RPMI7951 (cell line): Measurements from ENCODE around the gene RASA1. TPM values are rescaled to one million over a fixed set of nuclear protein-coding genes. Genes with fewer than 3 reads are reported as not detected.

Experiments used
- DNase-seq: peaks from one replicate; pipeline ENCODE4 v3.0.0-alpha.2; 2012; ENCODE audit warnings: low read depth
- total RNA-seq: library from RNA; depleted of rRNA; stranded (reverse); fragments of >200 nt; shearing (Covaris generic); gene quantifications from 2 replicates; pipeline ENCODE4 v1.2.3, GENCODE V29; 2014

RASA1 gene
- total RNA-seq, 1 experiment from 2014 or later, result 44.6 TPM

DNA sequence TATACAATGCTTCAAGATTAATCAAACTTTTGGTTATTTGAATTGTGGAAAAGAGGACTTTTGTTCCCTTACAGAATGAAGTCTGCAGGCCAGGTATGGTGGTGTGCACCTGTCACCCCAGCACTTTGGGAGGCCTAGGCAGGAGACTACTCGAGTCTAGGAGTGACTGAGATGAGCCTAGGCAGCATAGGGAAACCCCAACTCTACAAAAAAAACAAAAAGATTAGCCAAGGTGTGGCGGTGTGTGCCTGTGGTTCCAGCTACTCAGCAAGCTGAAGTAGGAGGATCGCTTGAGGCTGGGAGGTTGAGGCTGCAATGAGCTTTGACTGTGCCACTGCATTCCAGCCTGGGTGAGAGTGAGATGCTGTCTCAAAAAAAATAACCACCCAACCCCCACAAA is 135.7 kb downstream of the RASA1 start:
- no peak for DNase-seq

DNA sequence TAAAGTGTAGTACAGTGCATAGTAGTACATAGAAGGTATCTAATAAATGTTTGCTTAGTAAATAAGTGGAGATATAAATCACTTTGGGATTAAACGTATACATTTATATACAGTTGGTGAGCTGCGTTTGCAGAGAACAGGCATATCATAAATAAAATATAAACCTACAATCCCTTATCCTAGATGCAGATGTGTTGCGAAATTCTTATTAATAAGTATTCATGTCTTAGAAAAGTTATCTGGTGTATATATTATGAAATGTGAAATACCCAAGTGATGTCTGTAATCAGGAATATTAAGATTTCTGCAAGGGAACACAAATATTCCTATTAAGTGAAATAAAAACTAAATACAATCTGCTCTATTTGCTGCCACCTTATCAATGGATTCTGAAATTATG is 136.2 kb downstream of the RASA1 start:
- DNase-seq, result no peak

DNA sequence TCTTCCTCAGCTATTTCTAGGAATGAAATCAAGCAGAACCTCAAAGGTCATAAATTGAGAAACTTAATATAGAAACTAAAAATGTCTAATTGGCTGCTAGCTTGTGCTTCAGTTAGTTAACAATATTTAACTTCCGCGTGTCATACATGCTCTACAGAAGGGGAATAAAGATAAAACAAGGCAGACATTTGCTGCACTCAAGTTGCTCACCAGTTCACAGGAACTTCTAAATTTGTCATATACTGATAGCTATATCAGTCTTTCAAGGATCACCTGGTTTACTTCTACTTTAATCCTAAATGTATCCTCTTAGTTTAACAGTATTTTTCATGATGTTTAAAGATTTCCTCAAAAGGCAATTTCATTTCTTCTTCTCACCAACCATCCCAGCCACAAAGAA is 136.7 kb downstream of the RASA1 start:
- DNase-seq, result no peak

DNA sequence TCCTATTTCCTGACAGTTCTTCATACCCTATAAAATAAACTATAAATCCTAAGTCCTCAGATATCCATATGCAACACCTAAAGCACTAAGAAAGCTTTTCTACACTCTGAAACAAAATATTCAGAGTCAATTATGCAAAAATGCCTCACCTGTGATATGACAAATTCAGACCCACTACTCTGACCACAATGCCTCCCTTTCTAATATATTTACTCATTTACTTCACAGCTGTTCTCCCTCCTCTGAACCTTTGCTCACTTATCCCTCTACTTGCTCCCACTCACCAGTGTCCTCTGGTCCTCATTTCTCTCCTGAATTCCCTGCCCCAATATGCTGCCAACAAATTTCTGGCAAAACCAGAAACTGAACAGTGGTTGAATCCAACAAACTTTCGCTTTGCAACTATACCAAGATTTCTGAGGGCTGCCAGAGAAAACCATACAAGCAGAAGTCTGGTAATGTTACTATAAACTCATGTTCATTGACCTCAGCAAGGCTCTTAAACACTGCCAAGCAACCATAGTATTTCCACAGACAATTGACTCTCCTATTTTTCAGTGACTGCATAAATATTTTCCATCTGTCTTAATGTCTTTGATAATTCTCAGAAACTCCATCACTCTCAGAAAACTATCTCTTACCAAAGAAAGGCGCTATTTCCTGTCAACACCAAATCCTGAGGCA is 137.9 kb downstream of the RASA1 start:
- no peak for DNase-seq

DNA sequence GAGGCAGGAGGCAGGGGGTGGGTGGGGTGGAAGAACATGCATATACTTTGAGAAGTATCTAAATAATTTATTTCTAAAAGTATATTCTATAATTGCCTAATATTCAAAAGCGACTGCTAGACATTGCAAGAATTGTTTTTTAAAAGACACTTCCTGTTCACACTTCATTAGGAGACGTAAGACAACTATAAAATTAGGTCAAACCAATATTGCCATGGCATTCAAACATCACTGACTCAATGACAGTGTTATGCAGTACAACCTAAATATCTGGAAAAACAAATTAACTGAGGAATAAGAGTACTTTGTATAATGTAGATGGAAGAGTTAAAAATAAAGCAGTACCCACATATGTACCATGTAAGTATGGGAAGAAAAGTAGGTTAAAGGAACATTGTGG is 140.5 kb downstream of the RASA1 start:
- no peak for DNase-seq

DNA sequence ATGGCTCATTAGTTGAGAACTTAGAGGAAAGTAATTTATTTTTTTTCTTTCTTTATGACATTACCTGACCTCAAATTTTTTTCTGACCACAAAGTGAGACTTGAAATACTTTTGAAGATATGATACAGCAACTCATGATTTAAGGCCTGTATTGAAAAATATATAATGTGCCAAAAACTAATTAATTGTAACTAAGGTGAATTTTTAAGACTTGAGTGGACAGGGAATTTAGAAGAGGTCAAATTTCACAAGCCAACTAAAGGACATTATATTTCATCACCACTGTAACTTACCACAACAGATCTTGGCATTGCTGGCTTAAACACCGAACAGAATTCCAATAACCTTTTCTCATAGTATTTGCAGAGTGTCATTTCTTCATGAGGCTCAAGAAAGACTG is 143.2 kb downstream of the RASA1 start:
- peak; percentile 29 for DNase-seq

DNA sequence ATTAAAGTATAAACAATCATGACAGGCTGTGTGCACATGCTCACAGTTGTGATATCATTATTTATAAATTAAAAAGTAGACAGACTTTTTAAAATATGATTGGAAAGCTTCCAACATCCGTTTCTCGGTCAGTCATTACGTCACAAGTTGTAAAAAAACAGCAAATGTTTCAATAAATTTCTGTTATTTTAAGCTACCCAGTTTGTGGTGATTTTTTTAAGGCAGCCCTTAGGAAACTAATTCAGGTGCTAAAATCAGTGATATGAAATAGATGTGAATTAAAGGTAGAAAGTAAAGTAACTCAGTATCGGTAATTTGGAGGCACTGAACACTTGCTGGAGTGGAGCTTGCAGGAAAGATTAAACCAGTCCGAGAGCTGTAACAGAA is 143.9 kb downstream of the RASA1 start:
- no peak for DNase-seq

DNA sequence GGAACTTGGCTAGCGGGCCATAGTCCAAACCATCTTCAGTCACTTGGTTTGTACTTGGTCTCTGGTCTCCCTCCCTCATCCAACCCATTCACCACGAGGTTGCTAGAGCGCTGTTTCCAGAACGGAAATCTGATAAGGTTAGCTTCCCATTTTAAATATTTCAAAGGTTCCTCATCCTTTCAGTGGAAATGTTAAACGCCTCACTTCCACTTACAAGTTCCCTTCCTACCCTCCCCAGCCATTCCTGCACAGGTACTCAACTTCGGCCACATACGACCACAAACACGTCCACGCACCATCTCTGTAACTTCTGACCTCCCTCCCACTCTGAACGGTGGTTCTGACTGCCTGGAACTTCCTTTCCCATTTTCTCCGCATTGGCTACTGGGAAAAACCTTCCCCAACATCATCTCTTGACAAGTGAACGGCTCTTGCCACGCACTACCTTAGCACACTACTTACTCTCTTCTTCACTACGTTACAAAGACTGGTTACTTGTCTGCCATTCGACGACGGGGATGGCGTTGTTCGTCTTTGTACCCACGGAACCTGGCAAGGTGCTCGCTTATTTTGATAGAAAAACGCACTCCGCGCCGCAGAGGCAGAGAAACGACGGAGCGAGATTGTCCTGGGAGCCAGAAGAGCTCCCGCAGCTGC is 144.4 kb downstream of the RASA1 start:
- peak; percentile 40 for DNase-seq

DNA sequence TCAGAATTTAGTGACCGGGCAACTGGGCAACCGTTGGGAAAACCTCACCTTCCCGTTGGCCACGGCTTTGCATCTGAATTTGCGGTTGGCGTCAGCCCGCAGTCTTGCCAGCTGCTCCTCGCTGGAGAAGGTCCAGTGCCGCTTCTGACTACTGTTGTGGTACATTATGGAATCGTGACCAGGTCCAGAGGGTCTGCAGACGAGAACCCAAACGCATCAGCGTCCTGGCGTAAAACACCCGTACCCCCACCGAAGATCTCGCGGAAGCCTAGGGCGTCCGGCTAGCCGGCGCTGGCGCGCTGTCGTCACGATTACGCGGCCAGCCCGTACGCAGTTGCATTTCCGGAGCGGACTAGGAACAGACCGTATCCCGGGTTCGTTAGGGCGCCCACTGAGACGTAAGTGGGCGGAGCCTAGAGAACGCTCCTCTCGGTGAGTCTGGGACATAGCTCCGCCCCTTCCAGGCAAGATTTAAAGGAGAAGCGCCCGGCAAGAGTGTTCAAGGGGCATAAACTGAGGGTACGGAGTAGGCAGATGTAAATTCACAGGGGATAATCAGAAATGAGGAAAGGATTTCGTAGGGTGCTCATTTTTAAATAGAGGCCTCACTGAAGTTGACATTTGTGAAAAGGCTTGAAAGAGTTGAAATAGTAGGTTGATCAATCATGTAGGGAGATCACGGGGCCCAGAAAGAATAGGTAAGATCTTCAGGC is 145.1 kb downstream of the RASA1 start, which contains the start of gene CCNH:
Gene CCNH (minus strand): TSS at position 301 of the 713 bp plus-strand sequence. CDS start 136 bp downstream, at position 165.
- DNase-seq, result peak; percentile 96

DNA sequence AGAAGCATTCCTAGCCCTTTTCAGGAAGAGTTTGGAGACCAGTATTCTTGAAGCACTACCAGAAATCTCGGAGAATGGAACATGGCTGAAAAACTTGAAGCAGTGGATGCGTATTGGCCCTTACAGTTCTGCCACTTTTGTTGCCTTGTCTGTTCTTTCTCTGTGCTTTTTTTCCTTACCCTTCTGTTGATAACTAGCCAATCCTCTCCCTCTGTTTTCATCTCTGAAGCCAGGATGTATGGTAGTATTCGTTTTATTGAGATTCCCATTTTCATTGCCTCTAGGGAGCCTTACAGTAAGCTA is 145.6 kb downstream of the RASA1 start:
- DNase-seq, result no peak

DNA sequence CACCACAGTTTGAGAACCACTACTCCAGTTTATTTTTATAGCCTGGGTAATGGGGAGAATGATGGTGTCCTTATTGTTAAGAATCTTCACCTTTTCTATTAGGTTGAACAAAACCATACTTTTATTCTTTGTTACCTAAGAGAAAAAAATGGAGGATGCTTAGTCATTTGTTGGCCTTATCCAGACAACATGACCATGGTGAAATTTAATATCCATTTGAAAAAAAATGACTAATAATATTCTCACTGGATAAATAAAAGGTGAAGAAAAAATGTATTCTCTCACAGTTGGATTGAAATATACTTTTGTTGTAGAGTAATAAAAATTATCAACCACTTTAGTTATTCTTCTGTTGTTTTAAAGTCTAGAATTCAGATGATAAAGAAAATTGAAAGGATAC is 150.8 kb downstream of the RASA1 start:
- DNase-seq, result no peak

DNA sequence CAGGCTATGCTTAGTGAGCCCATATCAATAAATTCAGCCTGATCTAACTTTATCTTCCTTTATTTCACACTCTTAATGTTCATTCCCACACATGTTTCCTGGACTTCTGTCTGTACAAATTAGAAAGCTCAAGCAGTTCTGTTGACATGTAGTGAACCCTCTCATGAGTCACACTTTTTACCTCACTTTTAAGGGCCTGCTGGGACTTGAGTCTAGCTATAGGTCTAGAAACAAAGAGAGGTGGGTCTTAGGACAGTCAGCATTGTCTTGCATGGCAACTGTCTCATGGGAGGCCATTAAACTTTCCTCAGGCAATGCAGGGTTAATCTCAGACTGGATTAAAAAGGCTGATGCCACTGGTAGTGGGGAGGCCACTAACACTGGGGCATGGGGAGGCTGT is 153.6 kb downstream of the RASA1 start:
- no peak for DNase-seq

DNA sequence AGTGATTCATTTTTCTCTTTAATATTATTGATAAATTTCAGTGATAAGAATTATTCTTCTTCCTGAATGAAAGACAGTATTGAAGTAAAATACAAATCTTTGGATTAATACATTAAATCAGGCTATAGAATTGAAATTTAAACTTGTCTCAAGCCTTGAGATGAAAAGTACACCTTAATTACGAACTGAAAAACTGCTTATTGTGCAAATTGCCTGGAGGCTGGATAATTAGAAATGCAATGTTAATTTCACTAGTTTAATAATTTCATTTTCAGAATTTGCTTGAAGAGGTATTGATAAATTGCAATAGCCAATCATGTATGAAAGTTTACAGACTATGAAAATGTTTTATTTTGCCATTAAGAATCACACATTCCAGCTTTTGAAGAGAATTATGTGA is 156.1 kb downstream of the RASA1 start:
- DNase-seq, result no peak

DNA sequence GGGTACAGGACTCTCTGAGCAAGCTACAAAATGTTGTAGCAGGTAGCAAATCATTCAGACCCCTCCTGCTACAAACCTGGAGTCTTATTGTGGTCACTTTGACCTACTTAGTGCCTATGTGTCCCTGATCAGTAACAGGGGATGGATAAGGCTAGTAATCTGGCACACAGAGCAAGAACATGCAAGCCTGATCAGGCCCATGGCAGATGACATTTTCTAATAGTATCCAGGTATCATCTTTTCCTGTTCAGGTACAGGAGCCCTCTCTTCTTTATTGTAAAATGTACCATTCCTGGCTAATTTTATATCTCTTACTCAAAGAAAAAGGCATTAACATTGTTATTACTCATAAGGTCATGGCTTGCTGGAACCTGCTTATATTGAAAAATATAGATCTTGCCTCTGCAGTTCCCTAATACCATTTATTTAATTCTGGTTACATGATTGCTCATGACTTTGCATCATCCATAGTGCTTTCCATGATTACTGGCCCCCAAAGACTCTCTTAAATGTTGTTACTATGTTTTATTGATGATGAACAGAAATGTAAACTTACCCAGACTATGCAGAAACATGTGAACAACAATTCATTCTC is 163.3 kb downstream of the RASA1 start:
- no peak for DNase-seq

DNA sequence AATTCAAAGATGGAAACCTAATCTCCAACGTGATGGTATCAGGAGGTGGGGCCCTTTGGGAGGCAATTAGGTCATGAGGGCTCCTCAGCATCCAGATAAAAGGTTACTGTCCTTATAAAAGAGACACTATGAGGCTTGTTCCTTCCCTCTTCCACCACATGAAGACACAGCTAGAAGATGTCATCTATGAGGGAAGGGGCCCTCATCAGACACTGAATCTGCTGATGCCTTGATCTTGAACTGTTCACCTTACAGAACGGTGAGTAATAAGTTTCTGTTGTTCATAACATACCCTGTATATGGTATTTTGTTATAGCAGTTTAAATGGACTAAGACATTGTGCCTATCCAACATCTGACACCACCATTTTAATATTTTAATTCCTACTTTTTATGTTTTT is 164.8 kb downstream of the RASA1 start:
- no peak for DNase-seq

DNA sequence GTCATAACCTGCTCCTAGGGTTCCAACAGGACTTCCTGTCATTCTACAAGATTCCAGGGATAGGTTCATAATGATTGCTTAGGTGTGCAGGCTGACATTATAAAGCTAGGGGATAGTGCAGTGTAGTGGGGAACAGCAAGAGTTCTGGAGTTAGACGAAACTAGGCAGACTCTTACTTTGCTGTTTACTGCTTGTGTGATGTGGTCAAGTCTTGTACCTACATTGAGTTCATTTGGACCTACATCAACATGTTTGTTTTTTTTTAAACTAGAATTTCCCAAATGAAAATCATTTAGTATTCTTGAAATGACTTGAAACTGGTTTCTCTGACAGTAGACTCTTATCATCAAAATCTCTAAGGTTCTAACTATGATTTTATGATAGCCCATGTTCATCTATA is 166.3 kb downstream of the RASA1 start:
- DNase-seq, result no peak

DNA sequence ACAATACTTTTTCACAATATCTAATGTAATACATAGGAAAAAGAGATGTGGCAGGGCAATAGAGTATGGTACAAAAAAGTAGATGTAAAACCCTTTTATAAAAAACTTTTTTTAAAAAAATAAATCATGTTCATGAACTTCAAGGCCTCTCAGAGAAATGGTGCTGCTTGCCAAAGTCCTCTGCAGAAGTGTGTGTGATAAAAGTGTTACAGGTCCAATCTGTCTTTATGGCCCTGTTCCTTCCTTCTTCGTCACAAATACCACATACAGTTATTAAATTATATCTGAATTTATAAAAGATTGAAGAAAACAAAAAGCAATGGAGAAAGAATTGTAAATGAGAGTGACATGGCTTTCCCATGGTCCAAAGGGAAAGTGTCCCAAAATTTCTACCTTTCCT is 166.8 kb downstream of the RASA1 start:
- DNase-seq, result no peak

DNA sequence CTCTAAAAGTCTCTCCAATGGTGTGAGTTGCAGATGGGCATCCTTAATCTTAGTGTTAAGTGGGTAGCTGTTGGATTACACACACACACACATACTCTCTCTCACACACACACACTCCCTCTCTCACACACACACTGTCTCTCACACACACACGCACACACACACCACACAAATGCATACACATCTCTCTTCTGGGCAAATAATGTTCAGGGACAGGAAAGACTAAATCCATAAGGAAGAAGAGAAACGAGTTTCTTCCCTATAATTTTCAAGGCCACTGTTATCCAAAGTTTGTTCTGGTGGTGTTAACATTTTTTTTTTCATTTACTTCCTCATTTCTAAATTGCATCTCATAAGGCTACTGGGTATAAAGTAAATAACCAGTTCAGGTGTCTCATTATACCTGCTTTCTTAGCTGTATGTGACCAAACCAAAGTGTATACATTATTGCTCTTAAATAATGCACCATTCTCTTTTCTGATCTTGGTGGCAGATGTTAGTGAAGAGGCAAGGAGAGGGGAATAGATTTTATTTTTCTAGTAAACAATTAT is 167.5 kb downstream of the RASA1 start:
- DNase-seq, result no peak

DNA sequence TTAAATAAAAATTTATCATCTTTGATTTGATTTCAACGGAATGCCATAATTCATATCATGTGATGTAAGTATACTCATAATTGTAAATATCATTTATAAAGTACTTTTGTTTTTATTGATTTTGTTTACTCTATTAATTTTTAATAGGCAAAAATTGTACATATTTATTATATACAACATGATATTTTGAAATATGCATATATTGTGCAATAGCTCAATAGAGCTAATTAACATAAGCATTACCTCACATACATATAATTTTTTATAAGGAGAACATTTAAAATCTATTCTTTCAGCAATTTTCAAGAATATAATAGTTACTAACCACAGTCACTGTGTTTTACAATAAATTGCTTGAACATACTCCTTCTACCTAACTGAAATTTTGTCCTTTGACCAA is 170.0 kb downstream of the RASA1 start:
- no peak for DNase-seq

DNA sequence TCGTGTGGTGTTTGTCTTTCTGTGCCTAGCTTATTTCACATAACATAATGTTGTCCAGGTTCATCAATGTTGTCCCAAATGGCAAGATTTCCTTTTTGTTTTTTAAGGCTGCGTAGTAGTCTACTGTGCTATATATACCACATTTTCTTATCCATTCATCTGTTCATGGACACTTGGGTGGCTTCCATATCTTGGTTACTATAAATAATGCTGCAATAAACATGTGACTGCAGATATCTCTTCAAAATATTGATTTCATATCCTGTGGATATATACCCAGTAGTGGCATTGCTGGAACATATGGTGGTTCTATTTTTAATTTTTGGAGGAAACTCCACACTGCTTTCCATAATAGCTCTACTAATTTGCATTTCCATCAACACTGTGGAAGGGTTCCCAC is 170.5 kb downstream of the RASA1 start:
- DNase-seq, result no peak
